IPS-NIHi7 (cell line): ENCODE data around the gene FAM222B.

Source experiments
- DNase-seq: peaks from one replicate; pipeline ENCODE4 v3.0.0; 2012; ENCODE audit warnings: mixed read lengths; ENCODE audit errors: extremely low spot score

The FAM222B gene

DNA sequence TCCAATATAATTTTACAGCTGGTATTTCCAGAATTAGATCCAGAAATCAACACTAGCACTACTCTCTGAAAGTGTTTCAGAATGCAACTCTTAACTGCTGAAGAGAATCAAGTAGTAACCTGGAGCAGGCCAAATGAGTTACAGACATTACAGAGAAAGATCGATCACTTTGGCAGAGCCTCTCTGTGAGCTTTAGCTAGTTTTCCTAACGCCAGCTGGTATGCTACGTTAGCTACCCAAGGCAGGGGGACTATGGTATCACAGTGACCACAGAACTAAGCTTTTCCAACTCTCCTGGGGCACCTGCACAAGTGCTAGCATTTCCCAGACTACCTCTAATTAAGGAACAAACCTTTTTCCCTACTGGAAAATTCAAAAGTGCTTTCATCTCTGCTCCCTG is 68.4 kb downstream of the FAM222B start:
- DNase-seq, result no peak

DNA sequence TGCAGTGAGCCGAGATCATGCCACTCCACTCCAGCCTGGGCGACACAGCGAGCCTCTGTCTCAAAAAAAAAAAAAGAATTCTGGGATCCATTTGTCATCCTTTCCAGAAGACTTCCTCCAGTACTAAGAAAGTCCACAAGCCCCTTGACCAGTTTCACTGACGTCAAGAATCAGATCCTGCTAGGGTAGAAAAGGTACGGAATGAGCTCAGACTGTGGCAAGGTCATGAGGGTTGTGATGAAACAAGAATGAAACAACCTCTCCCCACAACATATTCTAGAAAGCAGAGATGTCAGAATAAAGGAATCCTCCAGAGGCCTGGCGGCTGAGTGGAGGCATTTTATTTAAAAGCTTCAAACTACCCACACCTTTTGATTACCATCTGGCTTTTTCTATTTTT is 68.9 kb downstream of the FAM222B start:
- no peak for DNase-seq

DNA sequence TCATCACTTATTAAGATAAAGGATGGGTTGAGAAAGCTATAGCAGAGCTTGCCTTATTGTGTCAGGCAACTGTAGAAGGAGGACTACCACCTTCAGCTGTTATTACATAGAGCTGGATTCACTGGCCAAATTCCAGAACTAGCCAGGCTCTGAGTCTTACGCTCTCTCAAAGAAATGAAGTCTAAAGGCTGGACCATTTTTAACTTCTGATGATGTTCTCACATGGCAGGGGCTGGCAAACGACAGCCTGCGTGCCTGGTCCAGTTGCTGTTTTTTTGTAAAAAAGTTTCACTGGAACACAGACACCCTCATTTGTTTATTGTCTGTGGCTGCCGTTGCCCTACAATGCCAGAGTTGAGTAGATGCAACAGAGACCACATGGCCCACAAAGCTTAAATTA is 77.6 kb downstream of the FAM222B start:
- DNase-seq, result no peak

DNA sequence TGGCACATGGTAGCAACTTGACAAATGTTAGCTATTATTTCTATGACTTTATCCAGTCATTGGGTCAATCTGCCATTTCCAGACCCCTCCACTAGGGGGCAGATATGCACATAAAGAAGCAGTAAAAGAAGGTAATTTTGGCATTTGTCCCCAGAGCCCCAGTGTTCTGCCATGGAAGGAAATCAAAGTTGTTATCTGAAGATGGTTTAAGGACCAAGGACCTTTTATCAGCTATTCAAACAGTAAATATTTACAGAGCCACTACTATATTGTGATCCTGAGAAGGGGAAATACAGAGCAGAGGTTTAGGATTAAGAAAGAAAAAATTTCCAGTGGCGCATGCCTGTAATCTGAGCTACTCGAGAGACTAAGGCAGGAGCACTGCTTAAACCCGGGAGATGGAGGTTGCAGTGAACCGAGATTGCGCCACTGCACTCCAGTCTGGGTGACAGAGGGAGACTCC is 78.8 kb downstream of the FAM222B start:
- peak; percentile 58 for DNase-seq

DNA sequence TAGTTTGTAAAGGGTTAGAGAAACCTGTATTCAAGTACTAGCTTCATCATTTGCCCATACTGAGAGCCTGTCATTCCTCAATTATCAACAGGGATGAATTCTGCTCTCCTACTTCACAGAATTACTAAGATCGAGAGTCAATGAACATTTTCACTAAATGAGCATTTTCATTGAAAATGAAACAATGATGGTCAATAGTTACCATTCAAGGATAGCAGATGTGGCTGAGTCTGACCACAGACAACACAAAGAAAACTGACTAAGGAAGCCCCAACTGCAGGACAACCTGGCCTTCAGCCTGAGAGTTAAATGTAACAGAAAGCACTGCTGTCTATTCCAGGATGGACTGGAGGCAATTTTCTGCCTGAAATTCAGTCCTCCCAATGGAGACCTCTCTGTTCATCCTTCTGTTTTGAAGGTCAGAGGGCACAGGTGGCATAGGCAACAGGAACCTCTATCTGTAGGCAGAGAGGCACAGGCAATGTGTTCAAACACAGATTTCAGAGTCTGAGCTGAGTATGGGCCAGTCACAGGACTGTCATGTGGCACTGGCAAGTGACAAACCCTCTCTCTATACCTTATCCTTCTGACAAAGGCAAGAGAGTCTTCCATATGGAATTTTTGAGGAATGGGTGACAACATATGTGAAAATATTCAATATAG is 79.3 kb downstream of the FAM222B start:
- no peak for DNase-seq

DNA sequence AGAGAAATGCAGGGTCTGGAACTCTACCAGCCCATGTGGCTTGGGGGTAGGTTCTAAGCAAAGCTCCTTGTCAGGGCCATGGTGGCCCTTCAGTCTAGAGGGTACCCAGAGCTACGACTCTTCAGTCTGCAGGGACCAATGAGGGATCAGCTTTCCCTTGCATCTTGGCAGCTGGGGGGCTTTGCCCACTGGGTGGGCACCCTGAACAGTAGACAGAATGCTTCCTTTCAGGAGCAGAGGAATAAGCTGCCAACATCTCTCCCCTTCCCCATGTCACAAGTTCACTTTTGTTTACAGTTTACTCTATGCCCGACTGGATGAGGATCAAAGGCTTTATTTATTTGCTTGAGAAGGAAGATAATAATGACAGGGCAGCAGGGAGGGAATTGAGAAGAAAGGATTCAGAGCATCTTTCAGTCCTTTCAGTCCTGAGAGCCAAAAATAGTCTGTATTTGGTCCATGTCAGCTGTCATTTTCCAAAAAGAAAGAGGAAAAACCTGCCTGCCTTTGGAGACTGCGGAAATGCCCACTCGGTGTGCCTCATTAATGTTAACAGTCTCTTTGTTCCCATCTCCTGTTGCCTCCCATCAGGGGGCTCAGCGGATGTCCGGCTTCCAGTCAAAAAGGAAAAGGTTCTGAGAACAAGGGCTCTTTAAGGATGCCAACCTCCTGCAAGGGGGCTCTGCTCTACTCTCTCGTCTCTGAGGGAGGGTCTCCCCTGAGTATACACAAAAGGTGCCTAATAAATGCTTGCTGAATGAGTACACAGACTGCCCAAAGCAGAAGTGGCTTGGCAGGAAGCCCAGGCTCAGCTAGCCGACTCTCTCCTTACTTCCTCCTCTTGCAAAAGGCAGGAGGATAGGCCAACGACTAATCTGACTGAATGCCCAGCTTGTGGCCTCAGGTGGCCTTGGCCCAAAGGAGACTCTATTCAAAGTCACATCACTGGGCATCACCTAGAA is 81.7 kb downstream of the FAM222B start:
- peak; percentile 71 for DNase-seq

DNA sequence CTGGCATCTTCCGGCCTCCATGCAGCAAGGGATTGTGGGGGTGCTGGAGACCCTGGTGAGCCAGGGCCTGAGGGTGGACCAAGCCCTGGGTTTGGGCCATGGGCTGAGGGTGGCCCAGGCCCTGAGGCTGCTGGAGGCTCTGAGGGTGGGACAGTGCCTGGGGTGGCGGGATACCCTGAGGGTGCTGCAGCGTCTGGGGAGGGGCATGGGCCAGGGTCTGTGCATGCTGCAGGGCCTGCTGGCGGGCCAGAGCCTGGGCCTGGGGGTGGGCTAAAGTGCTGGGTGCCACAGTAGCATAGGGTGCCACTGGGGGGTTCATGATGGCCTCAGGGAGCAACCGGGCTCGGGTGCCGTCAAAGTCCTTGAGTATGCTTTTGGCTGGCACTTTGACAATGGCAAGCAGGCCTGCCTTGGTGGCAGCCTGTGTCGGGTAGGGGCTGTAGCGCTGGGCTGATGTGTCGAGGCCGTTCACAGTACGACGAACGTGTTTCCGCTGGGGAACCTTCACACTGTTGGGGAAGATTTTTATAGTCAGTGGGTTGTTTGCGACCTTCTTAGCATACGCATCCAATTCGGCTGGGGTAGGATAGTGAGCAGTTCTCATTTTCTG is 83.2 kb downstream of the FAM222B start:
- no peak for DNase-seq

DNA sequence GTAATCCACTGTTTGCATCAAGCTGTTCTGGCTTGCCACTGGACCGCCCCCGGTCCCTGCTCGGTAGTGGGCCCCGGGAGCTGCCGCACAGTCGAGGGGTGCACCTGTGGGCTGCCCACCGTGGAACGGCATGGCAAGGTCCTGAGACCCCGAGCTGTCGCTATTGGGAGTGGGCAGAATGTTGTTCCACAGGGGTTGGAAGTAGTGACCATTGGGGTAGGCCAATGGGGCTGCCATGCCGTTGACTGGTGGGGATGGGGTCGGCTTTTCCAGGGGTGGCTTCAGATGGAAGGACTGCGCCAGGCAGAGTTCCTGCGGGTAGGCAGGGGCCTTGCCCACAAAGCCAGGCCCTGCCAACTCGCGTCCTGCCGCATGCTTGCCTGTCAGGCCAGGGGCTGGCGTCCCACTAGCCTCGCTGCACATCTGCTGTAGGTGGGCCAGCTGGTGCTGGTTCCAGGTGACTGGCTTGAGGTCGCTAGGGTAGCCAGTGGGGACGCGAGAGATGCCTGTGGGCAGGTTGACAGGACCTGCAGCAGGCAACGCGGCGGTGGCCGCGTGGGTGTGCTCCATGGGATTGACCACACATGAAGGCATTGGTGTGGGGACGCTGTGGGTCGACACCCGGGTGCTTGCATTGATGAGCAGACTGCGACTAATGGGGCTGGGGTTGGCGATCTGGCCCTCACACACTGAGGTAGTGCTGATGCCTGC is 84.0 kb downstream of the FAM222B start:
- no peak for DNase-seq

DNA sequence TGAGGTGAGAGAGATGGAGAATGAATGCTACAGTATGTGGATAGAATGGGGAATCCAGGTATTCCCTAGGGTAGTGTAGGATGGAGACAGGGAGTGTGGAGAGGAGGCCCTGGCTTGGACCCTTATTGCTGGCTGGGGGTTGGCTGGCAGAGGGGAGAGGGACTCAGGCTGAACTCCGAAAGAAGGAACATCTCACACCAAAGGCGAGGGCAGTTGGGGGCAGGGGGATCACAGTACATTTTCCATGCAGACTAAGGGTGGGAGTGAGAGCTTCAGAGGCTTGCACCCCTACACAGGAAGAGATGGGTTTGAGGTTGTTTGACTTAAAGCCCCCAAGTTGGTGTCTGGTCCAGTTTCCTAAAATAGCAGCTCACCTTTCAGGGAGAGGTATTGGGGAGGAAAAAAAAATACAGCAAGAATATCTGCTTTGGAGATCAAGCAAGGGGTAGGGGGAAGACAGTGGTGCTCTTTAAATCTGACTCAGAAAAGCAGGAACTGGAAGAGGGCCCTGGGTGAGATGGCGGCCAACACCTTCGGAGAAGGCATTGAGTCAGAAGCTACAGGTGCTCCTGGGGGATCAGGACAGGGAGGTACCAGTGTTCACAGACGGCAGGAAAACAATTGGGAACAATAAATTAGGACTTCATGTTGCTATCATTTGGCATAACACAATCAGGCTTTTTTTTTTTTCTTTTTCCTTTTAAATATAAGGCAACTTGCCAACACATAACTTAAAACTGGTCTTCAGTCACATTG is 86.4 kb downstream of the FAM222B start:
- DNase-seq, result no peak

DNA sequence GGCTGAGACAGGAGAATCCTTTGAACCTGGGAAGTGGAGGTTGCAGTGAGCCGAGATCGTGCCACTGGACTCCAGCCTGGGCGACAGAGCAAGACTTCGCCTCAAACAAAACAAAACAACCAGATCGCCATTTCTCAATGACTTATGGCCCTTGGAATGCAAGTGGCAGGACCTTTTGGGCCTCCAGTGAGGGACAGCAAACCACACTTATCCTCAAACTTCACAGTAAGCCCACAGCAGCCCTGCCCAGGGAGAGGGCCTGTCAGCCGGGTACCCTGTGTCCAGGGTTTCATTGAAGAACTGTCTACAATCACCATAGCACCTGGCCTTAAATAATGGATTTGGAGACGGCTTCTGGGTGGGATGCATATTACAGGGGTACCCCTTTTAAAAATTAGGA is 87.1 kb downstream of the FAM222B start:
- no peak for DNase-seq

DNA sequence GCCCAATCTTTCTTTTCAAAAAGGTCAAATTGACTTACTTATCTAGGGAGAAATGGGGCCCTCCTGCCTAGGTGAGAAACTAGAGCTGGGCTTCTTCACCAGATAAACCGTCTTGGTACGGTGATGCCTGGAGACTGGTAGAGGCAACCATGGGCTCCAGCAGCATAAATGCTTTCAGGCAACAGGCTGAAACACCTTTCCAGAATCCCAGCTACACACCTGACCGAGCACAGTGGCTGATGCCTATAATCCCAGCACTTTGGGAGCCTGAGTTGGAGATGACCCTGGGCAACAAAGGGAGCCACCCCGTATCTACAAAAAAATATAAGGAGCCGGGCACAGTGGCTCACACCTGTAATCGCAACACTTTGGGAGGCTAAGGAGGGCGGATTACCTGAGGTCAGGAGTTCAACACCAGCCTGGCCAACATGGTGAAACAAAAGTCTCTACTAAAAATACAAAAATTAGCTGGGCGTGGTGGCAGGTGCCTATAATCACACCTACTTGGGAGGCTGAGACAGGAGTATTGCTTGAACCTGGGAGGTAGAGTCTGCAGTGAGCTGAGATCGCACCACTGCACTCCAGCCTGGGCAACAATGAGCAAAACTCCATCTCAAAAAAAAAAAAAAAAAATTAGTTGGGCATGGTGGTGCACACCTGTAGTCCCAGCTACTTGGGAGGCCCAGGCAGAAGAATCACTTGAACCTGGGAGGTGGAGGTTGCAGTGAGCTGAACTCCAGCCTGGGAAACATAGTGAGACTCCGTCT is 90.8 kb downstream of the FAM222B start:
- DNase-seq, result no peak

DNA sequence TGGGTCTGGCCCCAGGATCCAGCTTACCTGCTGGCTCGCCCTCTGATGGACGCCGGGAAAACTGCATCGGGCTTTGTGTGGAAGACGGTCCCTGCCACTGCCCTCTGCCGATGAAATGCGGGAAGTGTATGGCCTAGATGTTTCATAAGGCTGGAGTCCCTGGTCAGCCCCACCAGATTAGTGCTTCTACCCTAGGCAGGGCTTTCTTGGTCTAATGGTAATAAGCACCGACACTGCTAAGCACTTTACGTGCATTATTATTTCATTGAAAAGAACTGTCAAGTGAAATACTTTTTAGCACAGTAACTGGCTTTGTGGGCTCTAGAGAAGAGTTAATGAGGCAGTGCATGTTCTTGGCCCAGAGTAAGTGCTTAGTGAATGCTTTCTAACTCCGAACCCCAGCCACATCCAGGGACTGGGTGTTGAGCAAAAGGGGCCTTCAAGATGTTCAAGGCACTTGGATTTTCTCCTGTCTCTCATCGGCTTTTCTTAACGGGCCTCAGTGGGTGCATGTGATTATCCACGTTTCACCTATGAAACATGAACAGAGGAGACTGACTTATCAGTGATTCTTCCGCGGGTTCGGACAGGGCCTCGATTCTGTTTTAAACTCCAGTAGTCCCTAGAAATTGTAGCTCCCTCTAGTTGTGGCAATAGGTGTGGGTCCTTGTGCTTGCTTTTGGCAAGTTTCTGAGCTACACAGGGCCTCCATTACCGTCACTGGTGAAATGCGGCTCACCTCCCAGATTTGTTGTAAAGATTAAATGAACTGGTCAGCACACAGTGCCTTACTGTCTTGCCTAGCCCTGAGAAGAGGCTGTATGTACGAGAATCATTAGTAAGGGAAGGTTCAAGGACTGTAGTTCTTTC is 92.2 kb downstream of the FAM222B start:
- DNase-seq, result peak; percentile 81

DNA sequence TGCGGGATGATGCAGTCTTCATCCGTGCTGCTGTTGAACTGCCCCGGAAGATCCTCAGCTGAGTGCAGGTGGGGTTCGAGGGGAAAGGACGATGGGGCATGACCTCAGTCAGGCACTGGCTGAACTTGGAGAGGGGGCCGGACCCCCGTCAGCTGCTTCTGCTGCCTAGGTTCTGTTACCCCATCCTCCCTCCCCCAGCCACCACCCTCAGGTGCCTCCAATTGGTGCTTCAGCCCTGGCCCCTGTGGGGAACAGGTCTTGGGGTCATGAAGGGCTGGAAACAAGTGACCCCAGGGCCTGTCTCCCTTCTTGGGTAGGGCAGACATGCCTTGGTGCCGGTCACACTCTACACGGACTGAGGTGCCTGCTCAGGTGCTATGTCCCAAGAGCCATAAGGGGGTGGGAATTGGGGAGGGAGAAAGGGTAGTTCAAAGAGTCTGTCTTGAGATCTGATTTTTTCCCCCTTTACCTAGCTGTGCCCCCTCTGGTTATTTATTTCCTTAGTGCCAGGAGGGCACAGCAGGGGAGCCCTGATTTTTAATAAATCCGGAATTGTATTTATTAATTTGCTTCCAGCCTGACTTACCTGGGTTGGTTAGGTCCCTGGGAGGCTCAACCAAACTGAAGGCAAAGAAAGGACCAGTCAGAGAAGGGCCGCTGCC is 92.9 kb downstream of the FAM222B start:
- DNase-seq, result no peak

DNA sequence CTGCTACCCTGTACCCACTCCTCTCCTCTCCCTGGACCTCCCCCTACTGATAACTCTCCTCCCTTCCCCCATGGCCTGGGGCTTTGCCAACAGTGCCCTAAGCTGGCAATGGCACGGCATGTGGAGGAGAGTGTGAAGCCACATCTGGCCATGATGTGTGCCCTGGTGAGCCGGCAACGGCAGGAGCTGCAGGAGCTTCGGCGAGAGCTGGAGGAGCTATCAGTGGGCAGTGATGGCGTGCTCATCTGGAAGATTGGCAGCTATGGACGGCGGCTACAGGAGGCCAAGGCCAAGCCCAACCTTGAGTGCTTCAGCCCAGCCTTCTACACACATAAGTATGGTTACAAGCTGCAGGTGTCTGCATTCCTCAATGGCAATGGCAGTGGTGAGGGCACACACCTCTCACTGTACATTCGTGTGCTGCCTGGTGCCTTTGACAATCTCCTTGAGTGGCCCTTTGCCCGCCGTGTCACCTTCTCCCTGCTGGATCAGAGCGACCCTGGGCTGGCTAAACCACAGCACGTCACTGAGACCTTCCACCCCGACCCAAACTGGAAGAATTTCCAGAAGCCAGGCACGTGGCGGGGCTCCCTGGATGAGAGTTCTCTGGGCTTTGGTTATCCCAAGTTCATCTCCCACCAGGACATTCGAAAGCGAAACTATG is 93.6 kb downstream of the FAM222B start:
- no peak for DNase-seq

DNA sequence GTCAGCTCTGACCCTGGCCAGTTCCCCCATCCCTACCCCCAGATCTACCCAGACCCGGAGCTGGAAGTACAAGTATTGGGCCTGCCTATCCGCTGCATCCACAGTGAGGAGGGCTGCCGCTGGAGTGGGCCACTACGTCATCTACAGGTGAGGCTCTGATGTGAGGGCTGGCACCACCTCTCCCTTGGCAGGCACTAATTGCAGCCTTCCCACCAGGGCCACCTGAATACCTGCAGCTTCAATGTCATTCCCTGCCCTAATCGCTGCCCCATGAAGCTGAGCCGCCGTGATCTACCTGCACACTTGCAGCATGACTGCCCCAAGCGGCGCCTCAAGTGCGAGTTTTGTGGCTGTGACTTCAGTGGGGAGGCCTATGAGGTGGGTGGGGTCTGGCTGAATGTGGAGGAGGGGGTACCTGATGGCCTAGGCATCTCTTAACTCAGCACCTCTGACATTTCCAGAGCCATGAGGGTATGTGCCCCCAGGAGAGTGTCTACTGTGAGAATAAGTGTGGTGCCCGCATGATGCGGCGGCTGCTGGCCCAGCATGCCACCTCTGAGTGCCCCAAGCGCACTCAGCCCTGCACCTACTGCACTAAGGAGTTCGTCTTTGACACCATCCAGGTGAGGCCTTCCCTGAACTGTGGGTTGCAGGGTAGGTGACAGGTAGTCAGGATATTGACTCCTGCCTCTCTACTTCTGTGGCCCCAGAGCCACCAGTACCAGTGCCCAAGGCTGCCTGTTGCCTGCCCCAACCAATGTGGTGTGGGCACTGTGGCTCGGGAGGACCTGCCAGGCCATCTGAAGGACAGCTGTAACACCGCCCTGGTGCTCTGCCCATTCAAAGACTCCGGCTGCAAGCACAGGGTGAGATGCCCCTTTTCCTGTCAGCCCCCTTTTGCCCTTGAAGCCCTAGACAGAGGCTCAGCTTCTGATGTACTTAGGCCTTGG is 94.5 kb downstream of the FAM222B start:
- no peak for DNase-seq

DNA sequence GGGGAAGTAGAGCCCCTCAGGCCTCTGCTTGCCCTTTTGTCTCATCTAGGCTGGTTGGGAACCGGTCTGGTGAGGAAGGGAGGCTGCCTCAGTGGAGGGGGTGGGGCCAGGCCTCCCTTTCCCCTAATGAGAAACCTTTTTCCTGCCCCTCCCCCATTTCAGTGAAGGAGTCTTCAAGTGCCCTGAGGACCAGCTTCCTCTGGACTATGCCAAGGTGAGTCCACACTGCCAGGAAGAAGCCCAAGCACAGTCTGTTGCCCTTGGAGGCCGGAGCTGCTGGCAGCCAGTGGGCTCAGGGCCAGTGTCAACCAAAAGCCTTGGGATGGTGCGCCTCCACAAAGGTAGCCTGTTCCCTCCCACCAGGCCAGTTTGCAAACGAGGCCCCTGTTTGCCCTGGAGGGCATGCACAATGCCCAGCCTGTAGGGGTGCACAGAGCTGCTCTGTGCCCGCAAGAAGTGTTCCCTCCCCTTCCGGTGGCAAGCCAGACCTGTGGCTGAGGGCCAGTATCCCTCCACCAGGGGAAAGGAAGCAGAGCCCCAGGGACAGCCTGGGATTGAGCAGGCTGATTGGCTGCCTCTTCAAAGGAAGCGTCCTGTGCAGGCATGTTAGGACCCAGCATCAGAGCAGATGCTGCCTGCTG is 95.4 kb downstream of the FAM222B start:
- no peak for DNase-seq

DNA sequence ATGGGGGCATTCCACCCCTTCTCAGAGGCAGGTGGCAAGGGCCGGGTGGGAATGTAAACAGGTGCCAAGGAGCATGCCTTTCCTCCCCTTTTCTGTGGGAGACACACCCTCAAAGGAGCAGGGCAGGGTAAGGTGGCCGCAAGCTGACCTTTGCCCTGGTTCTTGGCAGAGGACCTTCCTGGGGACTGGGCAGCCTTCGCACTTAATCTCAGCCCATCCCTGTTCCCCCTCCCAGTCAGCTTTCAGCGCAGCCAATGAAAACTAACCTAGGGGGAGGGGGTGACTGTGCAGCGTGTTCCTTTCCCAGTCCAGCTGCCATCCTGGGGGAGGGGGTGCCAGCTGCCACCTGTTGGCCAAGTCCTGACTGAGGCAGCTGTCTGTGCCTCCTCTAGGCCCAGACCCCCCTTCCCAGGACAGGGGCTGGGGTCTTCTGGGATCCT is 96.0 kb downstream of the FAM222B start:
- DNase-seq, result no peak
